Activated CD4-positive, alpha-beta T cell treated with anti-CD3 and anti-CD28 coated beads for 36 hours (primary cell): Measurements from ENCODE around the gene GLI3. TPM values are rescaled to one million over a fixed set of nuclear protein-coding genes. Genes with fewer than 3 reads are reported as not detected.

Experiments used
- ATAC-seq: fragments of 200-7000 bp; cut with Tn5 transposase; one replicate; pipeline ENCODE4 v1.10.0; 2021; ENCODE audit warnings: mild to moderate bottlenecking, moderate library complexity
- CTCF ChIA-PET: fragments of 350-600 bp; sonication (Branson Sonifier 250); formaldehyde crosslinking; loops from one replicate; lab custom pipeline; 2021; ENCODE audit warnings: antibody characterized with exemption; lab: Charles Lee
- POLR2A ChIA-PET: fragments of 350-600 bp; sonication (Branson Sonifier 250); formaldehyde crosslinking; loops from one replicate; lab custom pipeline; 2021; ENCODE audit warnings: antibody characterized with exemption, inconsistent platforms; lab: Charles Lee
- DNase-seq: peaks from one replicate; pipeline ENCODE4 v3.0.0-alpha.2; 2020
- H3K27ac Mint-ChIP-seq: one replicate; pipeline ENCODE4 v1.8.0; 2021; ENCODE audit warnings: mixed read lengths
- H3K27me3 Mint-ChIP-seq: one replicate; pipeline ENCODE4 v1.8.0; 2021; ENCODE audit warnings: mixed read lengths
- H3K36me3 Mint-ChIP-seq: one replicate; pipeline ENCODE4 v1.8.0; 2021; ENCODE audit warnings: low read depth, mixed read lengths
- H3K4me1 Mint-ChIP-seq: one replicate; pipeline ENCODE4 v1.8.0; 2021; ENCODE audit warnings: mixed read lengths
- H3K4me3 Mint-ChIP-seq: one replicate; pipeline ENCODE4 v1.8.0; 2021; ENCODE audit warnings: mild to moderate bottlenecking, moderate library complexity, mixed read lengths
- H3K9me3 Mint-ChIP-seq: one replicate; pipeline ENCODE4 v1.8.0; 2021; ENCODE audit warnings: low read depth, mixed read lengths
- intact Hi-C, 2 experiments: fragments of 100-400 bp; cut with DNase I in 1 of 2; cut with micrococcal nuclease in 1 of 2; formaldehyde crosslinking; loops; one replicate each; pipeline versions ENCODE4 v1.14.2 to v1.15.1; 2022 to 2024; cut with DNase I, micrococcal nuclease
- total RNA-seq, 2 experiments: library from RNA; stranded (reverse); gene quantifications; one replicate each; pipeline ENCODE4 v1.2.3, GENCODE V29; 2021

GLI3 gene
- total RNA-seq, 2 experiments from 2014 or later = 0.18 to 0.30 TPM

- Mint-ChIP-seq H3K27me3 (peaks cover 5% of the 10 kb centered on the region), H3K4me1 (no peaks in the 10 kb centered on the region), H3K27ac (no peak overlapping the region), H3K36me3 (no peaks in the 10 kb centered on the region), H3K4me3 (no peak overlapping the region), H3K9me3 (no peaks in the 10 kb centered on the region)
- intact Hi-C loops = no loop called here
- ChIA-PET CTCF (no interaction called here), POLR2A (no interaction called here)
- ATAC-seq (no peak), DNase-seq (no peak)
Observed at GRCh38 chr7:42134276-42134876, 102.6 kb downstream of the GLI3 start.

GRCh38 chr7:42133321-42133720 lies 103.7 kb downstream of the GLI3 start:
- Mint-ChIP-seq H3K9me3 (no peaks in the 10 kb centered on the region), H3K27me3 (peaks cover 5% of the 10 kb centered on the region), H3K27ac (no peak overlapping the region), H3K4me1 (no peaks in the 10 kb centered on the region), H3K36me3 (no peaks in the 10 kb centered on the region), H3K4me3 (no peak overlapping the region)
- POLR2A ChIA-PET = no interaction called here
- CTCF ChIA-PET = interaction anchor here (0.6 kb wide), 1 partner anchor 109 kb away, joined by 3 read pairs; no protein-coding TSS in a partner anchor
- no peak for ATAC-seq
- intact Hi-C loops = no loop called here
- no peak for DNase-seq

- ChIA-PET POLR2A (no interaction called here), CTCF (interaction anchor here (0.7 kb wide), 2 partner anchors 11 to 375 kb away, joined by 3 to 4 read pairs; no protein-coding TSS in a partner anchor)
- no peaks in the 10 kb centered on the region for H3K9me3 Mint-ChIP-seq
- intact Hi-C loops = loop anchor here in 1 of 2 experiments (10.0 kb wide), 1 partner anchor 716 kb away; no protein-coding TSS in a partner anchor
- DNase-seq = peak; percentile 26
- H3K27me3 Mint-ChIP-seq = peaks cover 6% of the 10 kb centered on the region
- H3K36me3 Mint-ChIP-seq = no peaks in the 10 kb centered on the region
- H3K27ac Mint-ChIP-seq = no peak overlapping the region
- H3K4me3 Mint-ChIP-seq = no peak overlapping the region
- ATAC-seq = no peak
- H3K4me1 Mint-ChIP-seq = no peaks in the 10 kb centered on the region
Observed at GRCh38 chr7:42128703-42129102, 108.3 kb downstream of the GLI3 start.

GRCh38 chr7:42127232-42127622 lies 109.8 kb downstream of the GLI3 start:
- H3K36me3 Mint-ChIP-seq = no peaks in the 10 kb centered on the region
- CTCF ChIA-PET = interaction anchor here (0.8 kb wide), 1 partner anchor 36 kb away, joined by 4 read pairs; no protein-coding TSS in a partner anchor
- no peak overlapping the region for H3K27ac Mint-ChIP-seq
- DNase-seq (no peak), ATAC-seq (no peak)
- no peaks in the 10 kb centered on the region for H3K9me3 Mint-ChIP-seq
- H3K4me1 Mint-ChIP-seq = no peaks in the 10 kb centered on the region
- H3K27me3 Mint-ChIP-seq = peaks cover 4% of the 10 kb centered on the region
- POLR2A ChIA-PET = no interaction called here
- H3K4me3 Mint-ChIP-seq = no peak overlapping the region
- intact Hi-C loops = loop anchor here in 1 of 2 experiments (10.0 kb wide), 1 partner anchor 718 kb away; no protein-coding TSS in a partner anchor

GRCh38 chr7:42126475-42127231 lies 110.4 kb downstream of the GLI3 start:
- H3K4me1 Mint-ChIP-seq = no peaks in the 10 kb centered on the region
- no peak for ATAC-seq
- no peak overlapping the region for H3K4me3 Mint-ChIP-seq
- POLR2A ChIA-PET = no interaction called here
- CTCF ChIA-PET = interaction anchor here (0.8 kb wide), 1 partner anchor 36 kb away, joined by 4 read pairs; no protein-coding TSS in a partner anchor
- peaks cover 4% of the 10 kb centered on the region for H3K27me3 Mint-ChIP-seq
- no peak for DNase-seq
- no peaks in the 10 kb centered on the region for H3K36me3 Mint-ChIP-seq
- H3K27ac Mint-ChIP-seq = no peak overlapping the region
- intact Hi-C loops = loop anchor here in 1 of 2 experiments (10.0 kb wide), 1 partner anchor 718 kb away; no protein-coding TSS in a partner anchor
- H3K9me3 Mint-ChIP-seq = no peaks in the 10 kb centered on the region

- DNase-seq (no peak), ATAC-seq (no peak)
- POLR2A ChIA-PET = no interaction called here
- no peaks in the 10 kb centered on the region for H3K9me3 Mint-ChIP-seq
- CTCF ChIA-PET = no interaction called here
- no peaks in the 10 kb centered on the region for H3K36me3 Mint-ChIP-seq
- H3K27me3 Mint-ChIP-seq = peaks cover 4% of the 10 kb centered on the region
- intact Hi-C loops = loop anchor here in 1 of 2 experiments (10.0 kb wide), 1 partner anchor 719 kb away; no protein-coding TSS in a partner anchor
- no peak overlapping the region for H3K4me3 Mint-ChIP-seq
- no peaks in the 10 kb centered on the region for H3K4me1 Mint-ChIP-seq
- H3K27ac Mint-ChIP-seq = no peak overlapping the region
Observed at GRCh38 chr7:42125321-42125720, 111.7 kb downstream of the GLI3 start.

- no peaks in the 10 kb centered on the region for H3K36me3 Mint-ChIP-seq
- DNase-seq (no peak), ATAC-seq (no peak)
- H3K4me3 Mint-ChIP-seq = no peak overlapping the region
- no peaks in the 10 kb centered on the region for H3K4me1 Mint-ChIP-seq
- H3K9me3 Mint-ChIP-seq = no peaks in the 10 kb centered on the region
- POLR2A ChIA-PET = no interaction called here
- H3K27me3 Mint-ChIP-seq = peaks cover 4% of the 10 kb centered on the region
- H3K27ac Mint-ChIP-seq = no peak overlapping the region
- intact Hi-C loops = loop anchor here in 1 of 2 experiments (10.0 kb wide), 1 partner anchor 721 kb away; no protein-coding TSS in a partner anchor
- CTCF ChIA-PET = no interaction called here
Observed at GRCh38 chr7:42123716-42124115, 113.3 kb downstream of the GLI3 start.

- H3K27ac Mint-ChIP-seq = no peak overlapping the region
Observed at GRCh38 chr7:42120191-42120590, 116.8 kb downstream of the GLI3 start.

GRCh38 chr7:42117201-42117600 lies 119.8 kb downstream of the GLI3 start:
- DNase-seq = no peak
- no peaks in the 10 kb centered on the region for H3K9me3 Mint-ChIP-seq
- H3K36me3 Mint-ChIP-seq = no peaks in the 10 kb centered on the region
- no peaks in the 10 kb centered on the region for H3K4me1 Mint-ChIP-seq
- no peak overlapping the region for H3K27ac Mint-ChIP-seq
- ChIA-PET CTCF (no interaction called here), POLR2A (no interaction called here)
- H3K27me3 Mint-ChIP-seq = no peaks in the 10 kb centered on the region
- ATAC-seq = no peak
- H3K4me3 Mint-ChIP-seq = no peak overlapping the region
- intact Hi-C loops = no loop called here

More at GRCh38 chr7:42120191-42120590, 116.8 kb downstream of the GLI3 start:
- Mint-ChIP-seq H3K9me3 (no peaks in the 10 kb centered on the region), H3K4me1 (no peaks in the 10 kb centered on the region), H3K36me3 (no peaks in the 10 kb centered on the region), H3K27me3 (peaks cover 4% of the 10 kb centered on the region), H3K4me3 (no peak overlapping the region)
- DNase-seq = no peak
- CTCF ChIA-PET = no interaction called here
- no peak for ATAC-seq
- intact Hi-C loops = loop anchor here in 1 of 2 experiments (10.0 kb wide), 1 partner anchor 725 kb away; no protein-coding TSS in a partner anchor
- POLR2A ChIA-PET = no interaction called here

- ChIA-PET POLR2A (no interaction called here), CTCF (interaction anchor here (0.7 kb wide), 1 partner anchor 510 kb away, joined by 3 read pairs; no protein-coding TSS in a partner anchor)
- Mint-ChIP-seq H3K27me3 (no peaks in the 10 kb centered on the region), H3K9me3 (no peaks in the 10 kb centered on the region), H3K4me1 (no peaks in the 10 kb centered on the region), H3K27ac (no peak overlapping the region), H3K36me3 (no peaks in the 10 kb centered on the region), H3K4me3 (no peak overlapping the region)
- DNase-seq (no peak), ATAC-seq (no peak)
- intact Hi-C loops = no loop called here
Observed at GRCh38 chr7:42115795-42116194, 121.2 kb downstream of the GLI3 start.

- no peak overlapping the region for H3K27ac Mint-ChIP-seq
Observed at GRCh38 chr7:42110333-42110732, 126.7 kb downstream of the GLI3 start.

More at GRCh38 chr7:42110333-42110732, 126.7 kb downstream of the GLI3 start:
- H3K4me1 Mint-ChIP-seq = no peaks in the 10 kb centered on the region
- ChIA-PET CTCF (no interaction called here), POLR2A (no interaction called here)
- intact Hi-C loops = no loop called here
- DNase-seq (no peak), ATAC-seq (no peak)
- H3K27me3 Mint-ChIP-seq = peaks cover 2% of the 10 kb centered on the region
- H3K4me3 Mint-ChIP-seq = no peak overlapping the region
- no peaks in the 10 kb centered on the region for H3K9me3 Mint-ChIP-seq
- H3K36me3 Mint-ChIP-seq = no peaks in the 10 kb centered on the region
